ENCODE measurements around the gene FAM221A.

DNA sequence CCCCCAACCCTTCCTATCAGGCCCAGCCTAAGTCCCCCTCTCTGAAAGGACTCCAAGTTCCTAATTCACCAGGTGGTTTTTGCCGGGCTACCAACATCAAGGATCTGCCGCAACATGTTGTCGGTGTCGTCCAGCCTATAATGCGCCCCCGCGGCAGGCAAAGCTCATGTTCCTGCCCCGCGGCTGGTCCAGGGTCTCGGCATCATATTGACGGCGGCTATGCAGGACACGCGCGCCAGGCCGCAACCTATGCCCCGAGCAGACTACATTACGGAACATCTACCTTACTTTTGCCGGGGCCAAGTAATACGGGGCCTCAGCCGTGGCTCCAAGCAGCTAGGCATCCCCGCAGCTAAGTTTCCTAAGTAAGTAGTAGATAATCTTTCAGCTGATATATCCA lies 24.6 kb upstream of the FAM221A start:
- no peak for TF ChIP-seq FOXM1 (IDR thresholded peaks at IDR 0.05; ENCODE audit: borderline replicate concordance)
- no peak for TF ChIP-seq BHLHE40 (IDR thresholded peaks at IDR 0.05; ENCODE audit: borderline replicate concordance)
- TF ChIP-seq SP1 (IDR thresholded peaks at IDR 0.05) = no peak
- TF ChIP-seq SUZ12 (IDR thresholded peaks at IDR 0.05) = no peak
- TF ChIP-seq NFRKB (IDR thresholded peaks at IDR 0.05) = no peak
- TF ChIP-seq HDGF (IDR thresholded peaks at IDR 0.05; ENCODE audit: borderline replicate concordance) = no peak
- TF ChIP-seq LEF1 (IDR thresholded peaks at IDR 0.05; ENCODE audit: borderline replicate concordance) = no peak
- TF ChIP-seq FOXA1 (IDR thresholded peaks at IDR 0.05) = no peak
